ENCODE results near the gene CYTH1.

CYTH1 gene

GRCh38 chr17:78669256-78669974 is 112.7 kb downstream of the CYTH1 start:
- no peak for FAIRE-seq

DNA sequence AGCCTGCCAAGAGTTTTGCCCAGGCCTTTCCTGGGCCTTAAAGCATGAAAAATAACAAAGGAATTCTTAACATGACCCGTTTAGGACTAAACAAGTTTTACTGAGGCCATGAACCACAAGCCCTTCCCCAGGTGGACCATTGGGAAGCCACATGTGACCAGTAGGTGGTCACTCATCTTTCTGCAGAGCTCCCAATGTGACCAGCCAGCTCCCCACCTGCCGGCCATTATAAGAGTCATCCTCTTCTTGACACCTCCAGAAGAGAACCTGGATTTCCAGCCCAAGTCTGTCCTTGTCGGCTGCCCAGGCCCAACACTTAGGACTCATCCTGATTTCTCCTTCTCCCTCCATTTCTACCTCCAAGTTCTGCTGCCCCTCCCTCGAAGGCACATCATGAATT is 113.2 kb downstream of the CYTH1 start:
- no peak for FAIRE-seq

- no peak for FAIRE-seq
Measured at GRCh38 chr17:78667741-78668640, 114.1 kb downstream of the CYTH1 start.

DNA sequence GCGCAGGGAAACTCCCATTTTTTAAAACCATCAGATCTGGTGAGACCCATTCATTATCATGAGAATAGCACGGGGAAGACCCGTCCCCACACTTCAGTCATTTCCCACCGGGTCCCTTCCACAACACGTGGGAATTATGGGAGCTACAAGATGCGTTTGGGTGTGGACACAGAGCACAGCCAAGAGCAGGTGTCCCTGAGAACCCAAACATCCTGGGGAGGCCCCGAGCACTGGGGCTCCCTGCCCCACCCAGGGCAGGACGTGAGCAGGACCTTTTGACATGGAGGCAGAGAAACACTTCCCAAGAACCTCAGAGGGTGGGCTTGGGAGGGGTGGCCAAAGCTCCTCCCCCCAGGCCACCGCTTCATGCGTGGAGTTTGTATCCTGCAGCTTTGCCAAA is 115.0 kb downstream of the CYTH1 start:
- no peak for FAIRE-seq

- FAIRE-seq, result no peak
Measured at GRCh38 chr17:78665952-78666920, 115.8 kb downstream of the CYTH1 start.

DNA sequence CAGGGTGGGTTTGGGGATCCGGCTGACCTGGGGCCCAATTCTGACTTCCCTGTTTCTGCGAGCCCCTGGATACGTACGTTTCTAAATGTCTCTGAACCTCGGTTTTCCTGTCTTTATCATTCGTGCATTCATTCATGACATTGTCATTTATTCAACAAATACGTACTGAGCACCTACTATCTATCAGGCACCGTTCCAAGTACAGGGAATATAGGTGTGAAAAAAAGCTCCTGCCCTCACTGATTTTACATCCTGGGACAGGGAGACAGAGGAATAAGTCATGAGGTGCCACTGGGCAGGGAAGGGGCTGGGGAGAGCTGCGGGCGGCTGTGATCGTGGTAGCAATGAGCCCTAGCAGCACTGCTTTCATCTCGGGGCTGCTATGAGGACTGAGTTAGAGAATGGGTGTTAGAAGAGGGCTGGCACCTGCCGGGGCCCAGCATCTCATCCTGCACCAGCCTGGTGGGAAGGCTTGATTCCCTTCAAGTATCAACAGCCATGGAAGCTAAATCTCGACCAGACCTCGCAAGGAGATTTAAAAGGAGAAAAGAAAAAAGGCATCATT is 116.6 kb downstream of the CYTH1 start:
- FAIRE-seq, result no peak

DNA sequence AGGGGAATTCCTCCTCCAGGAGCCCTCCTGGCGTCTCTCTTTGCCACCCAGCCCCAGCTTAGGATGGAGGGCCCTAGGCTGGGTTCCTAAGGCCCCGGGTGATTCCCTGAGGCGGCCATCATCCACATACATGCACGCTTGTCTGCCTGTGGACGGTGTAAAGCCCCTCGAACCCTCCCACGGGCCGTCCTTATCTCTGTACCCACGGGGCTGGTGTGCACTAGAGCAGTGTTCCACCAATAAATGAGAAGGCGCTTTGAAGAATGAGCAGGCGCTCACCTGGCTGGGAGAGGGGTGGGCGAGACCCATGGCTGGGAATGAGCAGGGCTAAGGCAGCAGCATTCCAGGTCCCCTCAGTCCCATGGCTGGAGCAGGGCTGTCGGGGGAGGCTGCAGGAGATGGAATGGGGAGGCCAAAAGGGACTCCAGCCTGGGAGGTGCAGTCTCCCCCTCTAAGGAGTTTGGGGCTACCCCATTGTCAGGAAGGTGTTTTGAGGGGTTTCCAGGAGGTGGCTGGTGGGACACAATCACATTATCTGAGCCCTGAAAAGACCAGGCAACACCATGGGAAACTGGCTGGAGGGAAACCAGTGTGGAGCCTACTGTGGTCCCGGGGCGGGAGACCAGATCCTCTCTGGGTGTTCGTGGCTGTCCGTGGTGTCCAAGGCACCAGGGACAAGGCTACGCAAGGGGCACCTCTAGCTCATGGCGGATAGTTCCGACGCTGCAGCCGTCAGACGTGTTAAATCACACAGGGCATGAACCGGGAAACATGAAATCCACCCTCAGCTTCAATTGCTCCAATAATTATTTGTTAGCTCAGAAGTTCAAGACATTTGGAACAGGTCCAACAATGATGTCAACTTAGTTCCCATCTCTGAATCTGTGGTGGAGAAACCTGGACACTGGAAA is 117.3 kb downstream of the CYTH1 start:
- no peak for FAIRE-seq

DNA sequence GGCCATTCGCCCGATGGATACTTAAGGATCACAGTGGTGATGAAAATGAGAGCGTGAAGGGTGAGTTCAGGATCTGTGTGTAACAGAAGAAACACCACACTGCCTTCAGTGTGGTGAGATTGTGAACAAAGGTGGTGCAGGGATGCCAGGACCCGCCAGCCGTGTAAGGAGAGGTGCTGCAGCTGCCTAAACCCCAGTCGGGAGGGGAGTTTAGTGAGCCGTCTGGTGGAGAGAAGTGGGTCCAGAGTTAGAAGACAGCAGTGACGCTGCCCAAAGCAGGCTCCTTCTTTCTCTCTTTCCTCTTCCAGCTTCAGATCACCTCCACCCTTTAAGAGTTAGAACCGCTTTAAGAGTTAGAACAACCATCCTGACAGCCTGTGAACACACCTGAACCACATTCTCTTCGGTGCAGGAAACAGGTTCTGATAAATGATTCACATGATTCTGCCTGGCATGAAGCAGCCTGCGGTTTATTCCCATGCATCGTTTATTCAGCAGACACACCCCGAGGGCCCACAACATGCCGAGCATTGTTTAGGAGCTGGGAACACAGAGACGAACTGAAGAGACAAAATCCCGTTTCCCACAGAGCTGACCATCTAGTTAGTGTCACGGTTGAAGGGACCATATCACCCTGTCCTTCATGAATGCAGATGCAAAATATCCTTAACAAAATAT is 120.8 kb downstream of the CYTH1 start:
- FAIRE-seq, result no peak

- no peak for FAIRE-seq
Measured at GRCh38 chr17:78659546-78659945, 122.5 kb downstream of the CYTH1 start.

DNA sequence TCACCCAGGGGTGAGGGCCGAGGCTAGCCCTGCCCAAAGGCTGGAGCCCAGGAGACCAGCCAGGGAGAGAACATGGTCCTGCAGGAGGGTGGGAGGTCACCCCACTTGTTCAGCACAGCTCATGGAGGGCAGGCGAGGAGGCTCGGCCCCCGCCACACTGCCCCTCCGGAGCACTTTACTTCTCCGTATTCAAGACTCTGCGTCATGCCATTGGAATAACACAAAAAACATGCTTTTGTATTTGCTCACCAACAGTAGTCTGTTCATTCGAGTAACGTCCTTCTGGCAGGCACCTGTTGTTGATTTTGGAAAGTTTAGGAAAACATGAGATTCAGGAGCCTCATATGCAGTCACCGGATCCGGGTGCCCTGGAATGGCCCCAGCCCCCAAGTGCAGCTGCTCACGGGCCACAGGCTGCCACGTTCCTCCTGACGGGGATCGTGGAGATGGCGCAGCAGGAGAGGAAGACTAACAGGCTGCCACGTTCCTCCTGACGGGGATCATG is 123.7 kb downstream of the CYTH1 start:
- no peak for FAIRE-seq

DNA sequence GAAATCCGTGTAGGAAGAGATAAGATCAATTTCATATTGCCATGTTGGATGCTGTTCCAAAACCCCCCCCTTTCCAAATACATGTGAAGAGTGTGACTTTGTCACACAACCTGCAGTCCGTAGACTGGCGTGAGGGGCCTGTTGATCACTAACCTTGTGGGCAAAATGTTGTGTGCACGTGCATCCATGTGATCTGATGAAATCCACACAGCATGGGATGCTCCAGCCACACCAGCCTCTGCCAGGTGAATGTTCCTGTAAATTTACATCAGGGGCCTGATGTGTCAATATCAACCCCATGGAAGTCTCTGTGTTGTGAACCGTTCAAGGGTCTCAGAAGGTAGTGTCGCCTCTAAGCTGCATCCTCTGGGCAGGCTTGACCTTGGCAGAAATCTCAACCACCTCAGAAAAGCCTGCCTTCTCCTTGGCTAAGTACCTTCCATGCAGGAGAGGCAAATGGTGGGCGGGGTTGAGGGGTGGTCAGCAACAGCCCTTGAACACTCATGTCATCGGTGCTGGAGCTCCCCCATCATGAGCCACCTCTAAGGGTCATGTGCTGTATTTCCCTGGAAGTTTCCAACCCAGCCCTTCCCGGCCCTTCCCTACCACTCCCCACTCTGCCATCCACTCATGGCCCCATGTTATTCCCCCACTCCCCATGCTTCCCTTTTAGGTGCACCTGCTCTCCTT is 126.7 kb downstream of the CYTH1 start:
- no peak for FAIRE-seq

- FAIRE-seq, result no peak
Measured at GRCh38 chr17:78654325-78654724, 127.7 kb downstream of the CYTH1 start.

DNA sequence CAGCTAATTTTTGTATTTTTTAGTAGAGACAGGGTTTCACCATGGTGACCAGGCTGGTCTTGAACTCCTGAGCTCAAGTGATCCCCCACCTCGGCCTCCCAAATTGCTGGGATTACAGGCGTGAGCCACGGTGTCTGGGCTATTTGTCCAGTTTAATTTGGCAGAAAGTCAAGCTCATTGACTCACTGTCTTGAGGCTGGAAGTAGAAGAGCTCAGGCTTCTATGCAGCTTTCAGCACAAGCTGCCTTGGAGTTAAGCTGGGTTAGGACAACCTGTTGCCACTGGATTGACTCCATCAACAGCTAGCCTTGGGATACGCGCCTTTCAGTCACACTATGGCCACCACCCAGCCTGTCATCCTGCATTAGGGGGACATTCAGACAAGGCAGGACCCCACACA is 128.7 kb downstream of the CYTH1 start:
- FAIRE-seq, result no peak

GRCh38 chr17:78652913-78653312 is 129.2 kb downstream of the CYTH1 start:
- no peak for FAIRE-seq

DNA sequence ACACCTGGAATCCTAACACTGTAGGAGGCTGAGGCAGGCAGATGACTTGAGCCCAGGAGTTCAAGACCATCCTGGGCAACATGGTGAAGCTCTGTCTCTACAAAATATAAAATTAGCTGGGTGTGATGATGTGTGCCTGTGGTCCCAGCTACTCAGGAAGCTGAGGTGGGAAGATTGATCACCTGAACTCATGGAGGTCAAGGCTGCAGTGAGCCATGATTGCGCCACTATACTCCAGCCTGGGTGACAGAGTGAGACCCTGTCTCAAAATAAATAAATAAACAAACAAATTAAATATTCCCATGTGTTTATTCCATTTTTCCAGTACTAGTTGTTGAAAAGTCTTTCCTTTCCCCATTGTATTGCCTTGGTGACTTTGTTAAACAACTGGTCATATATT is 130.0 kb downstream of the CYTH1 start:
- FAIRE-seq, result no peak

GRCh38 chr17:78651554-78651953 is 130.5 kb downstream of the CYTH1 start:
- FAIRE-seq, result no peak

- FAIRE-seq, result no peak
Measured at GRCh38 chr17:78650093-78650715, 131.9 kb downstream of the CYTH1 start.

GRCh38 chr17:78648293-78648692 is 133.8 kb downstream of the CYTH1 start:
- no peak for FAIRE-seq

DNA sequence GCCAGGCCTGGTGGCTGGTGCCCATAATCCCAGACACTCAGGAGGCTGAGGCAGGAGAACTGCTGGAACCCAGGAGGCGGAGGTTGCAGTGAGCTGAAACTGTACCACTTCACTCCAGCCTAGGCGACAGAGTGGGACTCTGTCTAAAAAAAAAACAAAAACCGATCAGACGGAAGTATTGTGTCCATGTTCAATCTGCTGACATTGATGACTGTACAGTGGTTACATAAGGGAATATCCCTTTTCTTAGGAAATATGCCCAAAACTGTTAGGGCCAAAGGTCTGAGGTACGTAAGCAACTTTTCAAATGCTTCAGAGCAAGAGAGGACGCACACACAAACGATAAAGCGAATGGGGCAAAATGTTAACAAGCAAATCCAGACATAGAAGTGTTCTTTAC is 135.0 kb downstream of the CYTH1 start:
- FAIRE-seq, result no peak

Measured in islet of Langerhans (tissue), 1 donor.